Measurements from ENCODE around the gene COL4A1.
"Not testable (repeated sequence)": the region's sequence is repeated elsewhere in the genome, so short reads cannot be mapped to it uniquely, and the experiment has no call there.

The COL4A1 gene

DNA sequence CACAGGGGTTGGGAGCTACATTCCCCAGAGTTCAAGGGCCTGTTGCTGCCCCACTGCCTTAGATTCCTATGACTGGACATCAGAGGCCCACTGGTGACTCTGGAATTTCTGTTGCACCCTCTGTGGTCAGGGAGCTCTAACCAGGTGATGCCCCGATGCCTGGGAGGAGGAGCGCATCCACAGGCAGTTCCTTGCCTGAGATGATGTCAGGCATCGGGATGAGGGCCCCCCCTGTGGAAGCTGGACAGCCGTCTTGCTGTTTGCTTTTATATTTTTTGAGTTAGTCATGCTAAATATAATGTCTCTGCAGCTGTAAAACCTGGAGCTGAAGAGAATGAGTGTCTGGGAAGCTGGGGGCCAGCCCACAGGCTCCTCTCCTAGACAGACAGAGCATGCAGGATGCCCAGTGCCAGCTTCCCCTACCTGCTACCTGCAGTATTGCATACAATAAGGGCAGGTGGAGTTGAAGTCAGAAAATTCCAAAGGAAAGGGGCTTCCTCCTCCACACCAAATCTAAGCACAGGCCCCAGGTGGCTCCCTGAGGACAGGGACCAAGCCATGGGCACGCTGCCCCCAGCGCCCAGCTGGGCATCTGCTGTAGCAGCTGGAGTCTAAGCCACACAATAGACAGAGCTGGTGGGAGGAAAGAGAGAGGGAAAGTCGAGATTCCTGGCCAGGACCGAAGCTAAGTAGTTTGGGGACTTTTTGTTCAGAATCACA lies 16.4 kb upstream of the COL4A1 start:
- DNase-seq (ENCODE audit: low spot score) = no peak

DNA sequence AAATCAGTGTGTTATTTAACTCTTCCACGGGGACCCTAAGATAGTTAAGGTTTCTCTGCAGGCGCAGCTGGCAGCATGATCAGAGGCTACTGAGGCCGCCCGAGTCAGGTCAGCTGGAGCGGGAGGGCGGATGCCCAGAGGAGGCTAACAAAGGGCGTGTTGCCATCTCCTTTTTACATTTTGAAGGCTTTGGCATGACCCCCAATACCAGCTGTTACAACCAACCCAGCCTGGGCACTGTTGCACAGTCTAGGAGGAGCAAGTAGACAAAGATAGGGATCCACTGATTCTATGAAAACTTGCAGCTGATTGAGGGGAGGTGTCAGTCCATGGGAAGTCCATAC lies 15.8 kb upstream of the COL4A1 start:
- no peak for DNase-seq (ENCODE audit: low spot score)

DNA sequence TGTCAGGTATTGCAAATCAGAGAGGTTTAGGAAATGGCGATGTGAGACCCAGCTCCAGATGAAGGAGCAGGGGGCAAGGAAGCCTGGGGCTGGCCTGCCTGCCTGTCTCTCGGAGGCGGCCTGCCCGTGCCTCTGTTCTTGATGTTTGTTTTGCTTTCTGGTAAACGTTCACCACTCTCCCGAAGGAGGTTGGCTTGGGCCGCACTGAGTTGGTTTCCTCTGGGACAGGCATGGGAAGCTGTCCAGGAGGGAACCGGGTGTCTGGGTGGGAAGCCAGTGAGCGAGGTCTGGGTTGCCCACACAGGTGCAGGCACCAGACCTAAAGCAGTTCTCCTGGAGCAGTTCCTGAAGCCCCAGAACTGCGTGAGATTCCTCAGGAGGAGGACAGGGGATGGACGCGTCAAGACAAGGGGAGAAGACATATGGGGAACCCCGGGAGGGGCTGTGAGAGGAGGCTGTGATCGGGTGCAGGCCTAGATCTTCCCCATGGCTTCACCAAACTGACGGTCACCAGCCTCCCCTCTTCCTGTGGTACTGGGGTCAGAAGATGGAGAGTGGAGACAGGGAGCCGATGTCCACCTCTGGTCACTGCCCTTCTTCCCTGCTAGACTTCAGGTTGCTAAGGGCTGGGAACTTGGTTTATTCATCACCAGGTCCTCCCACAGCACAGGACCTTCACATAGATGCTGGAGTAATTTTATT lies 15.3 kb upstream of the COL4A1 start:
- no peak for DNase-seq (ENCODE audit: low spot score)

GRCh38 chr13:110321573-110321972 lies 14.6 kb upstream of the COL4A1 start:
- not testable (repeated sequence) for DNase-seq (ENCODE audit: low spot score)

GRCh38 chr13:110320645-110321044 lies 13.7 kb upstream of the COL4A1 start:
- no peak for DNase-seq (ENCODE audit: low spot score)

DNA sequence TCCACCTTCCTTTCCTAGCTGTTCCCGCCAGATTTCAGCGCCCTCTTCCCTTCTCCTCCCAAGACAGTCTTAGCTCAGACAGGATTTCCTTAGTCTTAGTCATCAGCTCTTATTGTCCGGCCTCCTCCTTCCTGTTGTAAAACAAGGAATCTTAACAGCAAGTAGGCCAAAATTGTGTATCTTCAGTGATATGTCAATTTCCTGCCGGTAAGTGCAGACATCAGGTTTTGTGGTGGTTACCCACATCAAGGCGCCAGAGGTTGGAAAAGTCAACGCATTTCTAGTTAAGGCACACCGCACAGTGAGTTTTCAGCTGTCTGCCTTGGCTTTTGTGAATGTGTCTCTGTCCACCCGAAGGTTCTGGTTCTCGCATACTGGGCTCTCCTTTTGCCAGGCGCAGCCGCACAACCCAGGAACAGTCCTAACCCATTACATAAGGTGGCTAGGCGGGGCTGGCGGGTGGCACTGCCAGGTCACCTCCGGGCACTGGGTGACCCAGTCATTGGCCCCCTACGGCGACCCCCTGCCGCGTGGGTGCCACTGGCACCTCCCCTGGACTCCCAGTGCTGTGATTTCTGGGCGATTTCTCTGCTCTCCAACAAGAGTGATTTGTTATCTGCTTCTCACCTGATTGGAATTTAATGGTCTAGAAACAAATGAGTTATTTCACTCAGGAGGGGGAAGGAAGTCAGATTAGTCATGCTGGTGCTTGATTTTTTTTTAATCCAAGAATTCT lies 13.0 kb upstream of the COL4A1 start:
- DNase-seq (ENCODE audit: low spot score) = no peak

- DNase-seq (ENCODE audit: low spot score) = peak; percentile 5
Measured at GRCh38 chr13:110319397-110319773, 12.4 kb upstream of the COL4A1 start.

- peak; percentile 42 for DNase-seq (ENCODE audit: low spot score)
Measured at GRCh38 chr13:110318920-110319319, 12.0 kb upstream of the COL4A1 start.

DNA sequence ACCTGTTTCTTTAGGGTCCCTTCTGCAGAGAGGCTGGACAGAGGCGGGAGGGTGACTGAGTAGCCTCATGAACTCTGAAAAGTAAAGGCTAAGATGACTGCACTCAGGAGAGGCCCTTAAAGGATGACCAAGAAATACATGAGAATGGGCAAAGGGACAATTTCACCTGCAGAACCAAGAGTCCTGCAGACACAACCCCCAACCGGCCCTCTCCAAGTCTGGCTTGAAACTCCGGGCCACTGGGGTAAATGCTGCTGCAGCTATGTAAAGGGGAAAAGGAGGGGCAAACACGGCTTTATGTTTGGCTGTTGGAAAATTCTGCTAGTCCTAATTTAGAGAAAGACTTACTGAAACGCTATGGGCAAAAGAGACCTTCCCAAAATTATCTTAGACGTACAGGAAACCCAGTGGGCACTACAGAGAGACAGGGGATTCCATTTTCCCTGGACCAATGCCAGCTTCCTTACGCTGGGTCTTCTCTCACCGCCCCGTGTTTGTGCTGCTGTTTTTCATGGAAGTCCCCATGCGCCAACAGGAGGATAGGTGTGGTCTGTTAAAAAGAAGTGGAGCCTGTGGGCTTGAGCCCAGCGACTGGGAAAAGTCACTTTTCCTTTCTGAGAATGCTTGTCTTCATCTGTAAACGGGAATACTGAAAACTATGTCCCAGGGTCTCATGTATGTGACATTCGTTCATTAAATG lies 10.7 kb upstream of the COL4A1 start:
- no peak for DNase-seq (ENCODE audit: low spot score)

DNA sequence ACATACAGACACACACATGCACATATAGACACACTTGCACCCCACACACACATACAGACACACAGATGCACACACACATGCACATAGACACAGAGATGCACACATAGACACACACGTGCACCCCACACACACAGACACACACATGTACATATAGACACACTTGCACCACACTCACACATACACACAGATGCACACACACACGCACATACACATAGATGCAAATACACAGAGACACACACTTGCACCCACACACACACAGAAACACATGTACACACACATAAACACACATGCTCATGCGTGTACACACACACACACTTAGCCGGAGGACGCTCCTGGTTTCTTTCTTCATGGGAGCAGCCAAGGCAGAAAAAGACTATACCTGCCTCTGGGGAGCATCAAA lies 10.1 kb upstream of the COL4A1 start:
- no peak for DNase-seq (ENCODE audit: low spot score)

- DNase-seq (ENCODE audit: low spot score) = no peak
Measured at GRCh38 chr13:110316196-110316595, 9.2 kb upstream of the COL4A1 start.

DNA sequence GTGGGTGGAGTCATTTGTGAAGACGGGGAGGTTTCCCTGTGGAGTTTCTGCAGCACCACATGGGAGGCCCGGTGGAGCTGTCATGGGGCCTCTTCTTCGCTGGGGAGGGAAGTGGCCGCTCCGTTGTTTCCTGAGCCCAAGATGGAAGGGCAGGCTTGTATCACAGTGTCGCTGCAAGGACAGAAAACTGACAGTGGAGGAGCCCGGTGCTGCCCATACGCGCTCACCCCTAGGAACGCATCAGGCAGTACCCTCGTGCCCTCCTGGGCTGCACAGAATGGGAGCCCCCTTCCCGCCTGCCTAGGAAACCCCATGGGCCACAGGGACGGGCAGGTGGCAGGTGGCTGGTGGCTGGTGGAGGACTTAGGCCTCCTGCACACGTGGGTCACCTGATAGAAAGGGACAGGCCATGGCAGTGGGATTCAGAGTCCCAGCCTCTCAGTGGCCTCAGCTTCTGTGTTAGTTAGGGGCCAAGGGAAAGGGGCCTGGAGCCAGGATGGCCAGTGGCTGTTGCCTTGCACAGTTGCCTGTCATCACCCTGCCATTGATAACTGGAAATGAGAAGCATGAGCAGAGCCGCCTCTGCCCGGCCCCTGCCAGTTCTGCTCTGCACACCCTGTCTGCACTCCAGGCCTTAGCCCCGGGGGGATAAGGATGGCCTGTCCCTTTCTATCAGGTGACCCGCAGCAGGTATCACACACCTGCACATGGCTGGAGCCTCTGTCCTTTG lies 7.7 kb upstream of the COL4A1 start:
- no peak for DNase-seq (ENCODE audit: low spot score)

DNA sequence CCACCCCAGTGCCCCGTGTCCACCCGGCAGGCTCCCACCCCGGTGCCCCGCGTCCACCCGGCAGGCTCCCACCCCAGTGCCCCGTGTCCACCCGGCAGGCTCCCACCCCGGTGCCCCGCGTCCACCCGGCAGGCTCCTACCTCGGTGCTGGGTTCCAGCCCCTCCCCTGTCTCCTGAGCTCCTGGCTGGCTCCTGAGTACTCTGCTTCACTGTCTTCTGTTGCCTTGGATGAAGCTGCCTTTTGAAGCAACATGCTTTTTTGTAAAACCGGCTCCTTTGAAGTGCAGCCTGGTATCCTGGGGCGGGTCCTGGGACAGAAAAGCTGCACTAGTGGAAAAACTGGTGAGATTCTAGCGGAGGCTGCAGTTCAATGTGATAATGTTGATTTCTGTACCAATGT lies 6.8 kb upstream of the COL4A1 start:
- not testable (repeated sequence) for DNase-seq (ENCODE audit: low spot score)

DNA sequence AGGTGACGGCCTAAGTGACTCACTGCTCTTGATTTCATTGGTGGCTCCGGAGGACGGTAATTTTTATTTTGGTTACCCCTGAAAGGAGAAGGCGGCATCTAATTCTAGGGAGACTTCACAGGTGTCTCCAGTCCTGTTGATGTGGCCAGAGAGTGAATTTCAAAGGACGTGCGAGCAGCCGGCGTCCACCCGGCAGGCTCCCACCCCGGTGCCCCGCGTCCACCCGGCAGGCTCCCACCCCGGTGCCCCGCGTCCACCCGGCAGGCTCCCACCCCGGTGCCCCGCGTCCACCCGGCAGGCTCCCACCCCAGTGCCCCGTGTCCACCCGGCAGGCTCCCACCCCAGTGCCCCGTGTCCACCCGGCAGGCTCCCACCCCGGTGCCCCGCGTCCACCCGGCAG lies 6.3 kb upstream of the COL4A1 start:
- DNase-seq (ENCODE audit: low spot score) = not testable (repeated sequence)

GRCh38 chr13:110312339-110313031 lies 5.5 kb upstream of the COL4A1 start:
- peak; percentile 22 for DNase-seq (ENCODE audit: low spot score)

- DNase-seq (ENCODE audit: low spot score) = peak; percentile 55
Measured at GRCh38 chr13:110311443-110312338, 4.7 kb upstream of the COL4A1 start.

GRCh38 chr13:110310541-110311442 lies 3.8 kb upstream of the COL4A1 start:
- peak; percentile 11 for DNase-seq (ENCODE audit: low spot score)

DNA sequence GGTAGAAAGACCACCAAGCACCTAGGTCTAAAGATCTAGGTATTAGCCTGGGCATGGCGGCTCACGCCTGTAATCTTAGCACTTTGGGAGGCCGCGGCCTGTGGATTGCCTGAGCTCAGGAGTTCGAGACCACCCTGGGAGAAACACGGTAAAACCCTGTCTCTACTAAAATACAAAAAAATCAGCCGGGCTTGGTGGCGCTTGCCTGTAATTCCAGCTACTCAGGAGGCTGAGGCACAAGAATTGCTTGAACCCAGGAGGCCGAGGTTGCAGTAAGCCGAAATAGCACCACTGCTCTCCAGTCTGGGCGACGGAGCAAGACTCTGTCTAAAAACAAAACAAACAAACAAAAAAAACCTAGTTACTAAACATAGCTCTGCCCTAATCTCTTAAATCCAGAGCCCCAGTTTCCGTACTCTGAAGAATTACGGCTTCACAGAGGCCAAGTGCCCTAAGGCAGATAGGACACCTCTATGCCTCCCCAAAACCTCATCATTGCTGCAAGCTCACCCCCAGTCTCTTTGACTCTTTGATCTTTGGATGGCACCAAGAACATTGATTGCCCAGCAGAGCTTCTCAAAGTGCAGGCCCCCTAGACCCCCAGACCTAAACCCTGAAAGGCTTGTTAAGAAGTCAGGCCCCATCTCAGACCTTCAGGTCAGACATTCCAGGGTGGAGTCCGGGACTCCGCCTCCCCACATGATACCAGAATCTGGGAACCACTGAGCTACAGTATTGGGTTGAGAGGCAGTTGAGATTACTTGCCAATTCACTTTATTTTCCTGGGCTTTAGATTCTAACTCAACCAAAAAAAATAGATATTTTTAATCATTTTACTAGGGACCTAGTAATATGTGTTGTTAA lies 2.9 kb upstream of the COL4A1 start:
- peak; percentile 48 for DNase-seq (ENCODE audit: low spot score)

Measured in left forelimb (tissue), 1 donor.